Esophagus muscularis mucosa (tissue), 4 donors: Measurements from ENCODE around the gene COL5A1. TPM values are rescaled to one million over a fixed set of nuclear protein-coding genes. Genes with fewer than 3 reads are reported as not detected.

Source experiments
- DNase-seq: peaks from one replicate; pipeline ENCODE4 v3.0.0-alpha.2; 2017; ENCODE audit errors: extremely low spot score
- H3K27ac ChIP-seq, 4 donors: fragments of 200-600 bp; sonication (generic); replicated peaks in 1 of 4; 1 replicate in 3 of 4; 2 replicates in 1 of 4; pipeline ENCODE4 v1.5.1; 2016 to 2019; ENCODE audit warnings: mild to moderate bottlenecking in 1 of 4
- H3K27me3 ChIP-seq, 4 donors: fragments of 200-600 bp; sonication (generic); one replicate each; pipeline versions ENCODE4 v1.5.1 to v1.6.0; 2016 to 2019
- H3K36me3 ChIP-seq, 4 donors: fragments of 200-600 bp; sonication (generic); one replicate each; pipeline ENCODE4 v1.5.1; 2016 to 2019
- H3K4me1 ChIP-seq, 4 donors: fragments of 200-600 bp; sonication (generic); one replicate each; pipeline ENCODE4 v1.5.1; 2016 to 2019
- H3K4me3 ChIP-seq, 4 donors: fragments of 200-600 bp; sonication (generic); 1 replicate in 2 of 4; 2 replicates in 2 of 4; pipeline ENCODE4 v1.5.1; 2016 to 2019; ENCODE audit warnings: mild to moderate bottlenecking in 4 of 4, moderate library complexity in 1 of 4
- H3K9me3 ChIP-seq, 4 donors: fragments of 200-600 bp; sonication (generic); 1 replicate in 3 of 4; 2 replicates in 1 of 4; pipeline ENCODE4 v1.5.1; 2016 to 2019
- EP300 ChIP-seq: sonication (generic); formaldehyde crosslinking; IDR thresholded peaks from one replicate; pipeline ENCODE4 v1.6.1; 2017; ENCODE audit warnings: antibody characterized with exemption
- POLR2A ChIP-seq: fragments of 450-650 bp; IDR thresholded peaks from one replicate; pipeline ENCODE4 v1.6.1; 2017; ENCODE audit warnings: antibody characterized with exemption, moderate library complexity, mild to moderate bottlenecking, low read depth
- POLR2AphosphoS5 ChIP-seq, 2 donors: sonication (generic); formaldehyde crosslinking; IDR thresholded peaks; one replicate each; pipeline ENCODE4 v1.6.1; 2017; ENCODE audit warnings: antibody characterized with exemption in 2 of 2
- WGBS: methylation state at CpG from one replicate; pipeline ENCODE4 v1.1.5; 2018; 5-methylcytosine and 5-hydroxymethylcytosine counted together
- intact Hi-C: fragments of 100-400 bp; cut with DNase I; formaldehyde crosslinking; loops from one replicate; pipeline ENCODE4 v1.15.1; 2023
- total RNA-seq, 4 donors: library from RNA; depleted of rRNA; stranded (reverse); fragments of >200 nt; gene quantifications; one replicate each; pipeline versions ENCODE4 v1.1.0 to v1.2.1, GENCODE V29; 2016
- TF ChIP-seq, protein P1 (sequence below), 3 experiments: fragments of 200-600 bp in 2 of 3; fragments of 450-650 bp in 1 of 3; sonication (generic) in 2 of 3; IDR thresholded peaks; one replicate each; pipeline ENCODE4 v1.5.1; 2017 to 2019; ENCODE audit warnings: antibody characterized with exemption in 3 of 3, mild to moderate bottlenecking in 2 of 3, moderate library complexity in 1 of 3

Gene COL5A1
- total RNA-seq, 4 donors from 2014 or later: 36.0 to 89.5 (median 56.4) TPM

- no peaks in the 10 kb centered on the region for H3K4me1 ChIP-seq
- H3K9me3 ChIP-seq: no peaks in the 10 kb centered on the region
- no peak for TF ChIP-seq POLR2A
- TF ChIP-seq, protein P1, sequence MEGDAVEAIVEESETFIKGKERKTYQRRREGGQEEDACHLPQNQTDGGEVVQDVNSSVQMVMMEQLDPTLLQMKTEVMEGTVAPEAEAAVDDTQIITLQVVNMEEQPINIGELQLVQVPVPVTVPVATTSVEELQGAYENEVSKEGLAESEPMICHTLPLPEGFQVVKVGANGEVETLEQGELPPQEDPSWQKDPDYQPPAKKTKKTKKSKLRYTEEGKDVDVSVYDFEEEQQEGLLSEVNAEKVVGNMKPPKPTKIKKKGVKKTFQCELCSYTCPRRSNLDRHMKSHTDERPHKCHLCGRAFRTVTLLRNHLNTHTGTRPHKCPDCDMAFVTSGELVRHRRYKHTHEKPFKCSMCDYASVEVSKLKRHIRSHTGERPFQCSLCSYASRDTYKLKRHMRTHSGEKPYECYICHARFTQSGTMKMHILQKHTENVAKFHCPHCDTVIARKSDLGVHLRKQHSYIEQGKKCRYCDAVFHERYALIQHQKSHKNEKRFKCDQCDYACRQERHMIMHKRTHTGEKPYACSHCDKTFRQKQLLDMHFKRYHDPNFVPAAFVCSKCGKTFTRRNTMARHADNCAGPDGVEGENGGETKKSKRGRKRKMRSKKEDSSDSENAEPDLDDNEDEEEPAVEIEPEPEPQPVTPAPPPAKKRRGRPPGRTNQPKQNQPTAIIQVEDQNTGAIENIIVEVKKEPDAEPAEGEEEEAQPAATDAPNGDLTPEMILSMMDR (IDR thresholded peaks at IDR 0.05): no peak
- TF ChIP-seq POLR2AphosphoS5 (IDR thresholded peaks at IDR 0.05): no peak
- no peak for TF ChIP-seq EP300
- 94% methylated on average over 10 of the region's 14 CpGs for WGBS
- intact Hi-C loops: no loop called here
- H3K36me3 ChIP-seq: no peaks in the 10 kb centered on the region
- peaks cover 0 to 20% (median 0%) of the 10 kb centered on the region in 4 donors for H3K27me3 ChIP-seq
- no peak for DNase-seq
- H3K27ac ChIP-seq: no peak overlapping the region
- H3K4me3 ChIP-seq: no peak overlapping the region
Measured at GRCh38 chr9:134624137-134624591, 17.4 kb upstream of the COL5A1 start.

- DNase-seq: no peak
- Histone ChIP-seq H3K27me3 (peaks cover 0 to 20% (median 0%) of the 10 kb centered on the region in 4 donors), H3K27ac (no peak overlapping the region), H3K36me3 (no peaks in the 10 kb centered on the region), H3K4me1 (no peaks in the 10 kb centered on the region), H3K9me3 (no peaks in the 10 kb centered on the region), H3K4me3 (no peak overlapping the region)
- intact Hi-C loops: no loop called here
- WGBS: 44% methylated on average over 1 of the region's 7 CpGs
- TF ChIP-seq, protein P1 (IDR thresholded peaks at IDR 0.05): no peak
- TF ChIP-seq EP300: no peak
- TF ChIP-seq POLR2A: no peak
- TF ChIP-seq POLR2AphosphoS5 (IDR thresholded peaks at IDR 0.05): no peak
Measured at GRCh38 chr9:134624621-134625181, 16.9 kb upstream of the COL5A1 start.

DNA sequence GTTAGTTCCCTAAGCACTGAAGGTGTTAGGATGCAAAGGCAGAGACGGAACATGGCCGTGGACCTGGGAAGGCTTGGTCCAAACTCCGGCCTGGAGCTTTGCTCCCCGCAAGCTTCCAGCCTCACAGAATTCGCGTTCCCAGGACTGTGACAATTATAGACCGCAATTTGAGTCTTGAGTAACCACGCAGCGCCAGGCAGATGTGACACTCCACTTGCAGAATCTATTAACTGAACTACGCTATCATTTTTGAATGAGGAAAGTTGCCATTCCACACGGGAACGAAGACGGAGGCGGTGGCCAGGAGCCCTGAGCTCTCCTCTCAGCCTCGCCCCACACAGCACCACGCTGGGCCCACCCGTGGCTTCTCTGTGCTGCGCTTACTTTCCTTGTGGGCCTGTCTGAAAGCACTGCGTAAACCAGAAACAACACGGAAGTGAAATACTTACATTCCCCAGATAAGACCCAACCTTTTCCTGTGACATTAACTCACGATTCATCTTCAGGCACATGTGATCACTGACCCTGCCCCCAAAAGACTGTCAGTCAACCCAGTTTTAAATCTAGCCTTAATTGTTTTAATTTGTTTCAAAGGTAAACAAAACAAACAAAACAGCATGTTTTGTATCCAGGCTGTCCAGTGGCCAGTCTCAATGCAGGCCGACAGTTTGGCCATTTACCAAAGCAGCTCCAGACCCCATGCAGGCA is 16.1 kb upstream of the COL5A1 start:
- Histone ChIP-seq H3K9me3 (no peaks in the 10 kb centered on the region), H3K36me3 (no peaks in the 10 kb centered on the region), H3K4me3 (no peak overlapping the region), H3K27ac (no peak overlapping the region), H3K27me3 (peaks cover 0 to 20% (median 0%) of the 10 kb centered on the region in 4 donors), H3K4me1 (no peaks in the 10 kb centered on the region)
- TF ChIP-seq POLR2A: no peak
- no peak for TF ChIP-seq POLR2AphosphoS5 (IDR thresholded peaks at IDR 0.05)
- no peak for TF ChIP-seq EP300
- TF ChIP-seq, protein P1 (IDR thresholded peaks at IDR 0.05): no peak
- DNase-seq: no peak
- WGBS: 88% methylated on average over 22 of the region's 22 CpGs
- intact Hi-C loops: no loop called here

DNA sequence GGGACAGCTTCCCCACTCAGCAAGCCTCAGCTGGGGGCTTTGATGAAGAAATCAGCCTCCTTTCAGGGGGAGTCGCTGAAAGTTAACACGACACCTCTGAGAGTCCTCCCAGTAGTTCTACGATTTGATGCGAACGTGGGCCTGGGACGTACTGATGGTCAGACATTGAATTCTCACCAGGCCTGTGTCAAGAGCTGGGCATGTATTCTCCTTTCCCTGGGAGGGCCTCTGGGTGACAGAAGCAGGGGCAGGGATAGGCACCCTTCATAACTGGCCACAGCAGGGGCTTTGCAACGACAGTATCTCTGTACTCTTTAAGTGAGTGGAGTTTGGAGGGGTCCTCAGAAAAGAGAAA is 15.6 kb upstream of the COL5A1 start:
- TF ChIP-seq EP300 (no peak), POLR2A (no peak), POLR2AphosphoS5 (IDR thresholded peaks at IDR 0.05) (no peak)
- TF ChIP-seq, protein P1 (IDR thresholded peaks at IDR 0.05): no peak
- Histone ChIP-seq H3K27me3 (peaks cover 0 to 19% (median 0%) of the 10 kb centered on the region in 4 donors), H3K27ac (no peak overlapping the region), H3K4me1 (no peaks in the 10 kb centered on the region), H3K4me3 (no peak overlapping the region), H3K36me3 (no peaks in the 10 kb centered on the region), H3K9me3 (no peaks in the 10 kb centered on the region)
- DNase-seq: no peak
- intact Hi-C loops: no loop called here
- 90% methylated on average over 7 of the region's 7 CpGs for WGBS
